CD4-positive, alpha-beta T cell treated with Interleukin-4 for 1 hour (primary cell): ENCODE results near the gene GPR137B.

ENCODE experiments used
- DNase-seq, 2 donors: peaks; one replicate each; pipeline ENCODE4 v3.0.0-alpha.2; 2020 to 2022

Gene GPR137B

DNA sequence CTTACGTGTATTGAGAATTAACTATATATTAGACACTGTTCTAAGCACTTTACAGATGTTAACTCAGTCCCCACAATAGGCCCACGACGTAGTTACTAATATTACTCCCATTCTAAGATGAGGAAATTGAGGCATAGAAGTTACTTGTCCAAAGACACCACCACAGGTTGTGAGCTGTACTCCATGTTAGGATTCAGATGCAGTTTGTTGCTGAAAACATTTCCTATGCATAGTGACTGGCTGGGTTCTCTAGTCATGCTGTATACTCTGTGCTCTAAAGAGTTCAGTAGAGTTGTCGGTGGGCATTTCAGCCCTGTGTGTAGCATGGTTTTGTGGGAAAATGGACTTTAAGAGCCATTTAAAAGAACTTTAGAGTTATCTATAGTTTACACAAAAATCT is 65.2 kb downstream of the GPR137B start:
- no peak for DNase-seq

DNA sequence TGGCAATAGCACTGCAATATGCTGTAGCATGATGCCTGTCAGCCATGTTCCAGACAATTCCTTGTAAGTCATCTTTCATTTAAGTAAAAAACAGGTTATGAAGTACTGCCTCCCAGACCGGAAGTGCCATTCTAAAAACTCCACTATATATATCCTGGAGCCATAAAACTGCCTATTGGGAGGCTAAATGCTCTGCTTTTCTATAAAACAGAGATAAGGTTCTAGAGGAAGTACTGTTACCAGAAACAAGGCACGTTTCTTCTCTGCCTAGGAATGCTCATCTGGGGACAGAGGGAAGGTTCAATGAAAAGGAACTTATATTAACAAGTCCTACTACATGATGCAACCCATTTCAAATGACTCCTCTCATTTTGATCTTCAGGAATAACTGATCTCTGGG is 66.8 kb downstream of the GPR137B start:
- no peak for DNase-seq

DNA sequence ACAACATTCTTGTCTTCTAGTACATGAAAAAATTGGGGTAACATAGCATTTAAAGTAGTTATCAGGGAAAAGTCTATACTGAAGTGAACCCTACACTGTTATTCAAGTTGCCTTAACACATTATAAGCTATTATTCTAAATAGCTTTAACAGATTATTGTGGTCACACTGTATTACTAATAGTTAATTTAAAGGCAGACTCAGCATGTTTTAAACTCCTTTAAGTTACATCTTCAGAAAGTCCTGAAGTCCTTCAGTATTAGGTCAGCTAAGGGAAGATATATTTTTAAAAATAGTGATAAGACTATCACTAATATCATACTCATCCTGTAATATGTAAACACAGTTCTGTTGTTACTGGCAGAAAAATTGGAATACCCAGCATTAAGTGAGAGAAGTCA is 67.4 kb downstream of the GPR137B start:
- no peak for DNase-seq

DNA sequence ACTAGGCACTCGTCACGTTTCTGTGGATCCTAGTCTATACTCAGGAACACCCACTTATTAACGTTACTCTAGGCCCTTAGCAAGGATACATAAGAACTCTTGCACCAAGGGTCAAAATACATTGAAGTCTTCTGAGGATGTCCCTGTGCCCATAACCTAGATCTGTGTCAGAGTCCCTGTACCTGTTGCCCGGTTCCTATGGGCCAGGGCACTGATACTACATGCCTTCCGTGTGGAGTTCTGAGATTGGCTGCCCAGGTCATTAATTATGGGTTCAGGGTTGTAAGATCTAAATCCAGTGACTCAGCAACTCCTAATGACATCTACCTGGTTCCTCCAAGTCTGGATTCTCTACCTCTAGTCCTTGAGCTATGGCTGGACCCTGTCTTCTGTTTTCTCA is 69.5 kb downstream of the GPR137B start:
- no peak for DNase-seq

DNA sequence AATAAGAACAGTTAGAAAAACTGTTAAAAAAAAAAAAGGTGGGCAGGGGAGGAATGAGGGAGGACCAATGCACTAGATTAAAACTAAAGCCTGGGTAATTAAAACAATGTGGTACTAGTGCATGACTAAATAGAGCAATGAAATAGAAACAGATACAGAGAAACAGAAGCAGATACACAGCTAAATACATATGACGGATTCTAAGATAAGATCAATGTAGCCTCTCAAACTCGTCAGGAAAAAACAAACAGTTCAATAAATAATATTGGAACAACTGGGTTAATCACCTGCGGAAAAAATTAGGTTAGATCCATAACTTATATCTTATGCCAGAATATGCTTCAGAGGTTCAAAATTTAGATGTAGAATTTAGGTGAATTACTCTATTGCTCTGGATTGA is 71.2 kb downstream of the GPR137B start:
- DNase-seq: no peak

DNA sequence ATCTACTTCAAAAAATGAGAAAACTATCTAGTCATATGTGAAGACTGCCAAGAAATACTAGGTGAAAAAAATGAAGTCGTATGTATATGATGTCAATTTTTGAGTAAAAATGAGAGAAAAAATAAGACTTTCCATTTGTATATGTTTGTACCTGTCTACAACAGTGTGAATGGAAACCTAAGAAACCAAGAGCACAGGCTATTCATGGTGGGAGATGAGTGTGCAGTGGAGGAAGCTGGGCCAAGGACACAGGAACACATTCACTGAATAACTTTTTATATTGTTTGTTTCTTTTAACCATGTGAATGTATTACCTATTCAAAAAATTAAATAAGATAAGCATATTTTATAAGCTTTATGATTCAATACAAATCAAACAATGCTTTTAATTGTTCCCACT is 72.4 kb downstream of the GPR137B start:
- no peak for DNase-seq

DNA sequence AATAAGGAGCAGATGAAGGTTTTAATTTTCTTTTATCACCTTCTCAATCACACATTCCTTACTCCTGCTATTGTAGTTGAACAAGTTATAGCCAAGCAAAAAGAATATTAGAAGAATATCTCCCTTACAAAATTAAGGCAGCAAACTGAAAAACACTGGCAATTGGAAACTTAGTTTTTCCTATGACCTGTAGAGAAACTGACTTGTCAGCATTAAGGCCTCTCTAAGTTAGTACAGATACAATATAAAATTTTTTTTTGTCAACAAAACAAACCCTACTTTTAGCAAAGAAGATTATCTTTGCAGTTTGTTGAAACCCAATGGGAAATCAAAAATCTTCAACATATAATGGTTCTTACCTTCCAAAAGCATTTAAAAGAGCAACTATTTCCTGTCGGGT is 78.1 kb downstream of the GPR137B start:
- DNase-seq: no peak

DNA sequence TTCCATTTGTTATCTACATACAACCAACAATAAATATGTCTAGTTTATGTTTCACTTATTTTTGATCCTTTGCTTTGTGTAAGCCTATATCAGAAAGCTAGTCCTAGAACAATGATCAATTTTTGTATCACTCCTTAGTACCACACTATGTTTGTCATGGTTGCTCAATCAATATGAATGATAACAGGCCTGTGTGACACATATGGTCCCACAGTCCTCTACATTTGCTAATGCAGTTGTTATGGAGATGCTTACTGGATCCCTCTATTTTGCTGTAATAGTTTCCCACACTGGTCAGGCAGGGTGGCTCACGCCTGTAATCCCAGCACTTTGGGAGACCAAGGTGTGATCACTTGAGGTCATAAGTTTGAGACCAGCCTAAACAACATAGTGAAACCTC is 80.3 kb downstream of the GPR137B start:
- no peak for DNase-seq

DNA sequence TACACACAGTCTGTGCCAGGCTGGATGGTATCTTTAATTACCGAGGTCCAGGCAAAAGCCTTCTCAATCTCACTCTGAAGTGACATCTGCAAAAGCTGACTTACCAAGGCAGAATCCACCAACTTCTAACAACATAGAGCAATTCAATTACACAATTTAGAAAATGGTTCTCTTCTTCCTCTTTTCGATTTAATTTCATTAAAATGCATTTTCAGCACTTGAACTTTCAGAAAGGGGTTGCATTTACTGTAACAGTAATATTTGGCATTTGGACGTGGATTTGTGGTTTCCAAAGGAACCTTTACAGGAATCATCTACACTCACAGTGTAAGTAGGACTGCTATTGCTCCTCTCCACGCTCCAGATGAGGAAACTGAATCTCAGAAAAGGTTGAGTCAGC is 86.1 kb downstream of the GPR137B start:
- DNase-seq: no peak

DNA sequence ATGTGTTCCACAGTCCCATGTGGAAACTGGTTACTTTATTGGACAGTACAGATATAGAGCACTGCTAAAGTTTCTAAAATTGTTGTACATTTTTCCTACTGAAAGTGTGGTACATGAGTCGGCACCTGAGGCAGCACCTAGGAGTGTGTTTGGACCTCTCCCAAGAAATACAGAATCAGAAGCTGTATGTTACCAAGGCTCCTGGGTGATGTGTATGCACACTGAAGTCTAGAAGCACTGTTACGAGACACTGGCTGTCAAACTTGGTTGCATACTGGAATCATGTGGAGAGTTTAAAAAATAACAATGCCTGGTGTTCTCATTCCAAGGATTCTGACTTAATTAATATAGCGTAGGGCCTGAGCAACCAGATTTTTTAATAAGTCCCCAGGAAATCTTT is 92.8 kb downstream of the GPR137B start:
- DNase-seq: no peak

DNA sequence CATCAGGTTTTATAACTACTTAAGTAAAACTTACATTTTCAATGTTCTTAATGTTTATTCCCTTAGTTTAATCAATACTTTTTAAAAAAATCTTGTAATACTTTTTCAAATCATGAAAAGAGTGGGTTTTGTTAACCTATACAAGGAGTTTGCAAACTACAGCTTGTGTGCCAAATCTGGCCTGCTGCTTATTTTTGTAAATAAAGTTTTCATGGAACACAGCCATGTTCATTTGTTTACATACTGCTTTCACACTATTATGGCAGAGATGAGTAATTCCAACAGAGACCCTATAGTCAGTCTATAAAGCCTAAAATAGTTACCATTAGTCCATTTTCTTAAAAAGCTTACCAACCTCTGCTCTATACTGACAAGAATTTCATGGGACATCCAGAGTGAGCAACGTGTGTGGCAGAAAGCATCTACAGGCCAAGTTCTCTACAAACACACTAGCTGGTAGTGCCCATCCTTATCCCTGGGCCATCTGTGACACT is 96.8 kb downstream of the GPR137B start:
- DNase-seq: no peak

DNA sequence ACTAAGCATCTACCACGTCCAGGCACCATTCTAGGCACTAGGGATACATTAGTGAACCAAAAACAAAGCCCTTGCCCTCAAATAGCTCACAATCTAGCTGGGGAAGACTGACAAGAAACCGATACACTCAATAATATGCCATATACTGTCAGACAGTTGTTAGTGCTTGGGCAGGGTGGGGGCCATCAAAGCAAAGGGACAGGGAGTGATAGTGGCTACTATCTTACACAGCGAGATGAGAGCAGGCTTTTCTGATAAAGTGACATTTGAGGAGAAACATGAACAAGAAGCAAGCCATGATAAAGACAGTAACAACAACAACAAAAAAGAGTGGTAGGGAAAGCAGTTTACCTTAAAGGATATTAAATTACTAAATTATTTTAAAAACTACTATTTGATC is 98.3 kb downstream of the GPR137B start:
- DNase-seq: no peak

DNA sequence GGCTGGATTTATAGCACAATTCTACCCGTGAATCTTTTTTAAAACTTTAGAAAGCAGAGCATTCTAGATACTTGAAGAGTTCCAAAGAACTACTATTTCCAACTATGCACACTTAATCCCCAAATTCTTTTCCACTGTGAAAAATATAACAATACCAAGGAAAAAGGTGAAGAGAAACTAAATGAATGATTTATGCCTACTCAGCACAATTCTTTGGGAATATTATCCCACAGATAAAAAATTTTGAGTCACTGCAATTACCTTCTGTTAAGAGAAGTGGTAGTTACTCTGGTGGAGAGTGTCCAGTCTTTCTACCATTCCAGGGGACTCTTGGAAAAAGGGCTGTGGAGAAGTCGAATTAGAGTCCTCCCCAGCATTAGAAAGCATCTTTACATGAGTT is 100.2 kb downstream of the GPR137B start:
- no peak for DNase-seq

DNA sequence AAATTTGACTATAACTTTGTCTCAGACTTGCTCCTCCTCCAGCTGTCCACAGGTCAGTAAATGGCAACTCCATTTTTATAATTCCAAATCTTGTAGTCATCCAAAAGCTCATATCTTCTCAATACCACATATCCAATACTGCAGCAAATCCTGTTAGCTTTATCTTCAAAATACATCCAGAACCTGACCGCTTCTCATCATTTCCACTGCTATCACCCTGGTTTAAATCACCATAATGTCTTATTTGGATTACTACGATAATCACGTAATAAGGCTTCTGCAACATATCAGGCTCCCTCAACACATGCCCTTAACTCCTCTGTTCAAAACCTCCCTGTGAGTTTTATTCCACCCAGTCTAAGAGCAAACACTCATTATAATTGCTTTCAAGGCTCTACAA is 104.9 kb downstream of the GPR137B start:
- no peak for DNase-seq

DNA sequence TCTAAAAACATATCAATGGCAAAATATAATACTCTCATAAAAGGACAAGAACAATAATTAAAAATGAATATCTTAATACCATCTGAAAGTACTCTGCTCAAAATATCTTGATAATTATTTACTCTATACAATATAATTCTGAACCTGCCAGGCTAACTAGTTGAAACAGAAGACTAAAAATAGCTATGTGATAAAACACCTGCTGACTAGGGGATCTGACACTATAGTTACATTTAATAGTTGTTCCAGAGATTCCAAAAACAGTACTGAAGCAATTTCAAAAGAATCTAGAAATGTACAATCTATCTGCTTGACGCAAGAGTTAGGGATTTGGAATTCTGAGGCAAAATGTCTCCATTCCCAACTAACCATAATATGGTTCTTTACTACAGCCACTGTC is 109.2 kb downstream of the GPR137B start:
- DNase-seq: no peak

DNA sequence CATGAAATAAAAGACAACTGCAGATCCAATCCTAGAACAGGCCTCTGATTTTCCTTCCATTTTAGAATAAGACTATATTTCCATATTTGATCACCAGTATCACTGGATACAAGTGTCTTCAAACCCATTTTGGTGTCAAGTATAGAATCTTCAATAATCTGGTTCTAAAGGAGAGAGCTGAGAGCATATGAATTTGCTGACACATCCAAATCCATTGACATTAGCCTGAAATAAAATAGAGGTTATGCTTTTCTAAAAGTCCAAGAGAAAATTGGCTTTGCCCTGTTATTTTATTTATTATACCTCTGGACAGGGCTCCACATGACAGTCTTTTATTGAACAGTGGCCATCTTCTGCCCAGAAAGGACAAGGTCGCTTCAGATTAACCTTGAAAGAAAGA is 110.8 kb downstream of the GPR137B start:
- DNase-seq: no peak

DNA sequence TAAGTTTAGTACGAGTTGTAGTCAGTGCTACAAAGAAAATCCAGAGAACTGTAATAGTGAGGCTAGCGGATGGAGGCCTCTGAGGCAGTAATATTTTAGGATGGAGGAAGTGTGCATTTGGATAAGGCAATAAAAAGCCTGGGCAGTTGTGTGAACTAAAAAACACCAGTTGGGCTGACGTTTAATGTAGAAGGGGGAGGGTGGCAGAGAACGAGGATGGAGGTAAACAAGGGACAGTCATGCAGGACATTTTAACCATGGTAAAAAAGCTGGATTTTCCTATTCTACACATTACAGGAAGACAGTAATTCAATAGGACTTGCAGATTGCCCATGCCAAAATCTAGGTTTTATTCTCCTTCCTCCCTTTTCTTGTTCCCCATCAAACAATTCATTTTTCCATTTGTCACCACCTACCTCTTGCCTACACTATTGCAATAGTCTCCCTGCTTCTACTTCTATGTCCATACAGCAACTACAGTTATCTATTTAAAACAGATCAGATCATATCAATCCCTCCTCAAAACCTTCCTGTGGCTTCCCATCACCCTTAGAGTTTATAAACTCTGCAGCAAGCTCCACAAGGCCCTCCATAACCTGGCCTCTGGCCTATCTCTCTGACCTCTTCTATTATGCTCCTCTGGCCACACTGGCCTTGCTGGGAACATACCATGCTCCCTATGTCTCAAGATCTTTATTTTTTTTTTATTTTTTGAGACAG is 111.7 kb downstream of the GPR137B start:
- DNase-seq: no peak

DNA sequence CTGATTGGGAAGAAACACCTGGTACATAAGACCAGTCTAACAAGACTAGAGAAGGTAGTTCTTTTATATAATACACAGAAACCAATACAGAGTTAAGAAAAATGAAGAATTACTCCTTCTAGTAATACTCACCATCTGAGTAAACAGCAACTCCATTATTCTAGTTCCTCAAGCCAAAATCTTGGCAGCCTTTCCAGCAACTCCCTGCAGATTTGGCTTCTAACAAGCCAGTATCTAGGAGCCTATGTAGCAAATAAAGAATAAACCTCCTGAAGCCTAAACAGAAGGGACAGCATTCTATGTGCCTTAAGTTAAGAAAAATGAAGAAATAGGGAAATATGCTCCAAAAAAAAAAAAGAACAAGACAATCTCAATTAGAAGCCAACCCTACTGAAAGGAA is 114.9 kb downstream of the GPR137B start:
- DNase-seq: no peak

DNA sequence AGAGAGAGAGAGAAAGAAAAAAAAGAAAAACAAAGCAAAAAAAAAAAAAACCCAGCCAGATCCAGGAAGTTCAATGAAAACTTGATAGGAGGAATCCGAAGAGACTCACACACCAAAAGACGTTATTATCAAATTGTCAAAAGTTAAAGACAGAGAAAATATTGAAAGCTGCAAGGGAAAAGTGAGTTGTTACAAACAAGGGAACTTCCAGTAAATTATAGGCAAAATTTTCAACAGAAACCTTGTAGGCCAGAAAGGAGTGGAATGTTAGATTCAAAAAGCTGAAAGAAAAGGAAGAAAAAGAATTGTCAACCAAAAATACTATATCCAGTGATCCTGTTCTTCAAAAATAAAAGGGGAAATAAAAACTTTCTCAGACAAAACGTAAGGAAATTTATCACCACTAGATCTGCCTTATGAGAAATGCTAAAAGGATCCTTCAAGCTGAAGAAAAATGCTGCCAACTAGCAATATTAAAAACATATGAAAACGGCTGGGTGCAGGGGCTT is 115.8 kb downstream of the GPR137B start:
- DNase-seq: no peak
